HepG2 (cell line): ENCODE results near the gene DDX54. TPM values are rescaled to one million over a fixed set of nuclear protein-coding genes. Genes with fewer than 3 reads are reported as not detected.

ENCODE experiments used
- ARNT ChIP-seq: fragments of 450-650 bp; IDR thresholded peaks from 2 replicates; pipeline ENCODE4 v1.6.1; 2017
- CCAR2 ChIP-seq: fragments of 200-400 bp; formaldehyde crosslinking; optimal IDR thresholded peaks from 2 replicates; pipeline ENCODE3; 2018; ENCODE audit warnings: low read depth, mild to moderate bottlenecking, low read length, moderate library complexity
- CHD4 ChIP-seq: fragments of 200-600 bp; sonication (generic); IDR thresholded peaks from 2 replicates; pipeline ENCODE4 v1.7.0; 2017; ENCODE audit warnings: mild to moderate bottlenecking, low read length, borderline replicate concordance
- ELF1 ChIP-seq: sonication (generic); formaldehyde crosslinking; IDR thresholded peaks from 2 replicates; pipeline ENCODE4 v1.4.0; 2020; ENCODE audit warnings: missing genetic modification reagents
- FOXK1 ChIP-seq: sonication (generic); formaldehyde crosslinking; IDR thresholded peaks from 2 replicates; pipeline ENCODE4 v1.4.0; 2020; ENCODE audit warnings: low read depth, missing genetic modification reagents, borderline replicate concordance
- GMEB1 ChIP-seq: sonication (generic); formaldehyde crosslinking; IDR thresholded peaks from 2 replicates; pipeline ENCODE4 v1.5.1; 2020; ENCODE audit warnings: missing genetic modification reagents, mild to moderate bottlenecking, borderline replicate concordance
- HNRNPUL1 ChIP-seq: fragments of 200-400 bp; formaldehyde crosslinking; IDR thresholded peaks from 2 replicates; pipeline ENCODE4 v1.6.1; 2017; ENCODE audit warnings: low read depth, mild to moderate bottlenecking, low read length, moderate library complexity
- KDM4B ChIP-seq: sonication (generic); formaldehyde crosslinking; IDR thresholded peaks from 2 replicates; pipeline ENCODE4 v1.4.0; 2020; ENCODE audit warnings: missing genetic modification reagents
- MEIS1 ChIP-seq: sonication (generic); formaldehyde crosslinking; IDR thresholded peaks from 2 replicates; pipeline ENCODE4 v1.9.0; 2021; ENCODE audit warnings: mild to moderate bottlenecking, missing genetic modification reagents, moderate library complexity, borderline replicate concordance
- SNAPC4 ChIP-seq: sonication (generic); formaldehyde crosslinking; IDR thresholded peaks from 2 replicates; pipeline ENCODE4 v1.4.0; 2020; ENCODE audit warnings: mild to moderate bottlenecking, missing genetic modification reagents
- THAP11 ChIP-seq: IDR thresholded peaks from 2 replicates; pipeline ENCODE4 v1.6.1; 2016; ENCODE audit warnings: missing biosample characterization, missing genetic modification reagents
- ZFP36L1 ChIP-seq: sonication (generic); formaldehyde crosslinking; IDR thresholded peaks from 2 replicates; pipeline ENCODE4 v1.8.0; 2022; ENCODE audit warnings: mild to moderate bottlenecking, missing genetic modification reagents, moderate library complexity
- ZFP90 ChIP-seq: sonication (generic); formaldehyde crosslinking; IDR thresholded peaks from 2 replicates; pipeline ENCODE4 v1.8.0; 2022; ENCODE audit warnings: missing genetic modification reagents, mild to moderate bottlenecking, inconsistent platforms, borderline replicate concordance
- ZHX1 ChIP-seq: sonication (generic); formaldehyde crosslinking; IDR thresholded peaks from 2 replicates; pipeline ENCODE4 v1.8.1; 2022; ENCODE audit warnings: low read depth, mild to moderate bottlenecking, missing genetic modification reagents
- ZNF557 ChIP-seq: sonication (generic); formaldehyde crosslinking; IDR thresholded peaks from 2 replicates; pipeline ENCODE4 v1.4.0; 2020; ENCODE audit warnings: missing genetic modification reagents
- ZNF576 ChIP-seq: sonication (generic); formaldehyde crosslinking; IDR thresholded peaks from 2 replicates; pipeline ENCODE4 v1.4.0; 2020; ENCODE audit warnings: mild to moderate bottlenecking, missing genetic modification reagents
- ZNF782 ChIP-seq: sonication (generic); formaldehyde crosslinking; IDR thresholded peaks from 2 replicates; pipeline ENCODE4 v1.4.0; 2020; ENCODE audit warnings: missing genetic modification reagents, mild to moderate bottlenecking, borderline replicate concordance
- polyA plus RNA-seq, 8 experiments: library from polyadenylated mRNA; depleted of rRNA in 3 of 8; stranded (reverse) in 7 of 8; unstranded in 1 of 8; fragments of >200 nt; fragmentation: Illumina TruSeq in 4 of 8; extraction: Trizol in 4 of 8; gene quantifications; 2 replicates each; pipeline versions ENCODE4 v1.2.1 to v1.2.3, GENCODE V29; 2011 to 2016; ENCODE audit warnings: low read depth in 4 of 8, missing spikeins in 1 of 8, mixed read lengths in 1 of 8; ENCODE audit not compliant: insufficient read depth in 1 of 8
- total RNA-seq, 5 experiments: library from RNA; depleted of rRNA; stranded (reverse); fragments of >200 nt; fragmentation: Illumina TruSeq; extraction: Trizol; gene quantifications; 2 replicates each; pipeline ENCODE4 v1.2.3, GENCODE V29; 2016; ENCODE audit warnings: low read depth in 1 of 5

DDX54 gene
- total and polyA plus RNA-seq, 2 of the 13 experiments (the other 11 are each of a cell fraction or from before 2014, with no cell fraction given) = 59.7 to 61.1 TPM

GRCh38 chr12:113185180-113186032 lies at the start of gene DDX54, which contains the start of gene RITA1 (continued):
- TF ChIP-seq SNAPC4 = peak; percentile 89; the same call in 1 of the 2 replicates
- TF ChIP-seq ZHX1 (CRISPR knock-in tag) = peak; percentile 53; the same call in 1 of the 2 replicates
- TF ChIP-seq CCAR2 = no peak
- peak; percentile 74; the same call in 1 of the 2 replicates for TF ChIP-seq FOXK1
- peak; percentile 65 for TF ChIP-seq THAP11 (CRISPR knock-in tag)
- no peak for TF ChIP-seq KDM4B
- peak; percentile 60; the same call in 1 of the 2 replicates for TF ChIP-seq HNRNPUL1
- TF ChIP-seq ZNF576 (CRISPR knock-in tag) = no peak
- no peak for TF ChIP-seq ZFP90
- TF ChIP-seq MEIS1 (CRISPR knock-in tag) = peak; percentile 52; the same call in 1 of the 2 replicates
- TF ChIP-seq ELF1 = peak; percentile 51
- TF ChIP-seq ZFP36L1 (CRISPR knock-in tag) = no peak; the same call in 1 of the 2 replicates
- TF ChIP-seq ZNF782 (CRISPR knock-in tag) = 0 out of 2 replicates have a peak, but pooled peaks have one; percentile 74
- peak; percentile 90 for TF ChIP-seq GMEB1 (CRISPR knock-in tag)
- peak; percentile 55; the same call in 1 of the 2 replicates for TF ChIP-seq ZNF557 (CRISPR knock-in tag)
- TF ChIP-seq CHD4 = no peak
- TF ChIP-seq ARNT = no peak
